Measurements from ENCODE around the gene GRM2.

GRM2 gene

GRCh38 chr3:51705276-51706020, 1.4 kb upstream of the GRM2 start:
- no peak for DNase-seq (ENCODE audit: low read depth)

- DNase-seq (ENCODE audit: low read depth) = no peak
Measured at GRCh38 chr3:51706021-51706485, 815 bp upstream of the GRM2 start.

- no peak for DNase-seq (ENCODE audit: low read depth)
Measured at GRCh38 chr3:51708216-51708845, 1.5 kb downstream of the GRM2 start.

GRCh38 chr3:51709004-51709420, 2.1 kb downstream of the GRM2 start:
- no peak for DNase-seq (ENCODE audit: low read depth)

- DNase-seq (ENCODE audit: low read depth) = no peak
Measured at GRCh38 chr3:51709675-51710074, 2.8 kb downstream of the GRM2 start.

GRCh38 chr3:51710631-51711351, 3.9 kb downstream of the GRM2 start:
- DNase-seq (ENCODE audit: low read depth) = no peak

- no peak for DNase-seq (ENCODE audit: low read depth)
Measured at GRCh38 chr3:51711352-51712037, 4.6 kb downstream of the GRM2 start.

- DNase-seq (ENCODE audit: low read depth) = no peak
Measured at GRCh38 chr3:51712038-51712420, 5.2 kb downstream of the GRM2 start.

- no peak for DNase-seq (ENCODE audit: low read depth)
Measured at GRCh38 chr3:51712511-51712931, 5.7 kb downstream of the GRM2 start.

GRCh38 chr3:51712963-51713362, 6.1 kb downstream of the GRM2 start:
- no peak for DNase-seq (ENCODE audit: low read depth)

GRCh38 chr3:51715231-51715976, 8.5 kb downstream of the GRM2 start:
- DNase-seq (ENCODE audit: low read depth) = no peak

GRCh38 chr3:51715977-51716294, 9.1 kb downstream of the GRM2 start:
- DNase-seq (ENCODE audit: low read depth) = no peak

GRCh38 chr3:51716805-51717204, 9.9 kb downstream of the GRM2 start:
- no peak for DNase-seq (ENCODE audit: low read depth)

- DNase-seq (ENCODE audit: low read depth) = no peak
Measured at GRCh38 chr3:51717446-51717845, 10.6 kb downstream of the GRM2 start.

- no peak for DNase-seq (ENCODE audit: low read depth)
Measured at GRCh38 chr3:51717947-51718346, 11.1 kb downstream of the GRM2 start.

- DNase-seq (ENCODE audit: low read depth) = no peak
Measured at GRCh38 chr3:51718547-51719409, 11.9 kb downstream of the GRM2 start.

GRCh38 chr3:51719410-51720025, 12.7 kb downstream of the GRM2 start:
- no peak for DNase-seq (ENCODE audit: low read depth)

- DNase-seq (ENCODE audit: low read depth) = no peak
Measured at GRCh38 chr3:51720292-51721061, 13.6 kb downstream of the GRM2 start.

GRCh38 chr3:51721062-51721745, 14.3 kb downstream of the GRM2 start:
- DNase-seq (ENCODE audit: low read depth) = no peak
